SK-N-SH (cell line): Measurements from ENCODE around the gene EPYC. TPM values are rescaled to one million over a fixed set of nuclear protein-coding genes. Genes with fewer than 3 reads are reported as not detected.

Experiments used
- CTCF ChIA-PET: fragments of 300-600, 350-600 bp; formaldehyde crosslinking; extraction: SDS; loops from one replicate; lab custom pipeline; 2021; lab: Yijun Ruan, JAX
- POLR2A ChIA-PET: fragments of 350-600 bp; sonication (Branson Sonifier 250); formaldehyde crosslinking; extraction: SDS; loops from one replicate; lab custom pipeline; 2020; ENCODE audit warnings: antibody characterized with exemption, inconsistent platforms; lab: Yijun Ruan, JAX
- DNase-seq: peaks from one replicate; pipeline ENCODE4 v3.0.0; 2012
- H2AFZ ChIP-seq: fragments of 200-600 bp; sonication (generic); 2 replicates; pipeline ENCODE4 v1.8.1; 2016; ENCODE audit warnings: antibody characterized with exemption, mild to moderate bottlenecking, low read depth
- H3F3A ChIP-seq: fragments of 200-600 bp; sonication (generic); replicated peaks from 2 replicates; pipeline ENCODE3; 2016; ENCODE audit warnings: antibody characterized with exemption, mild to moderate bottlenecking; ENCODE audit not compliant: insufficient read depth
- H3K27ac ChIP-seq, 2 experiments: fragments of 200-500 bp in 1 of 2; fragments of 200-600 bp in 1 of 2; sonication (Bioruptor generic) in 1 of 2; sonication (generic), shearing (Covaris generic) in 1 of 2; 2 replicates each; pipeline versions ENCODE4 v1.5.1 to v1.6.1; 2014 to 2016; ENCODE audit warnings: low read depth in 2 of 2, inconsistent platforms in 1 of 2, low read length in 1 of 2, mild to moderate bottlenecking in 1 of 2, mixed read lengths in 1 of 2
- H3K27me3 ChIP-seq: fragments of 200-600 bp; sonication (generic), shearing (Covaris generic); 2 replicates; pipeline ENCODE4 v1.6.1; 2016; ENCODE audit warnings: mixed run types; ENCODE audit not compliant: insufficient read depth
- H3K36me3 ChIP-seq, 2 experiments: fragments of 200-500 bp in 1 of 2; fragments of 200-600 bp in 1 of 2; sonication (Bioruptor generic) in 1 of 2; sonication (generic) in 1 of 2; replicated peaks in 1 of 2; 2 replicates each; pipeline versions ENCODE3 to v1.5.1; 2014 to 2016; ENCODE audit warnings: low read length in 1 of 2, mild to moderate bottlenecking in 1 of 2; ENCODE audit not compliant: insufficient read depth in 2 of 2, control insufficient read depth in 1 of 2
- H3K4me1 ChIP-seq, 2 experiments: fragments of 200-500 bp in 1 of 2; fragments of 200-600 bp in 1 of 2; sonication (Bioruptor generic) in 1 of 2; sonication (generic), shearing (Covaris generic) in 1 of 2; 2 replicates each; pipeline versions ENCODE4 v1.5.1 to v1.6.1; 2014 to 2016; ENCODE audit warnings: low read depth in 1 of 2, low read length in 1 of 2, mixed run types in 1 of 2; ENCODE audit not compliant: insufficient read depth in 2 of 2, control insufficient read depth in 1 of 2
- H3K4me2 ChIP-seq: fragments of 200-600 bp; sonication (generic), shearing (Covaris generic); 2 replicates; pipeline ENCODE4 v1.6.1; 2017; ENCODE audit warnings: mixed run types
- H3K4me3 ChIP-seq, 2 experiments: fragments of 200-500 bp in 1 of 2; fragments of 200-600 bp in 1 of 2; sonication (Bioruptor generic) in 1 of 2; sonication (generic), shearing (Covaris generic) in 1 of 2; 2 replicates each; pipeline versions ENCODE4 v1.5.1 to v1.8.1; 2014 to 2016; ENCODE audit warnings: low read depth in 2 of 2, inconsistent platforms in 1 of 2, low read length in 1 of 2, mild to moderate bottlenecking in 1 of 2, mixed read lengths in 1 of 2, moderate library complexity in 1 of 2
- H3K79me2 ChIP-seq: fragments of 200-600 bp; sonication (generic); 2 replicates; pipeline ENCODE4 v1.8.1; 2017; ENCODE audit warnings: mild to moderate bottlenecking; ENCODE audit not compliant: insufficient read depth
- H3K9ac ChIP-seq: fragments of 200-600 bp; sonication (generic); 2 replicates; pipeline ENCODE4 v1.6.1; 2017; ENCODE audit warnings: mixed run types
- H3K9me2 ChIP-seq: fragments of 200-600 bp; sonication (generic); 2 replicates; pipeline ENCODE4 v1.6.1; 2017; ENCODE audit warnings: mixed run types
- H3K9me3 ChIP-seq: fragments of 200-600 bp; sonication (generic); 2 replicates; pipeline ENCODE4 v1.6.1; 2017; ENCODE audit warnings: mixed run types, mild to moderate bottlenecking, moderate library complexity
- H4K20me1 ChIP-seq: fragments of 200-600 bp; sonication (generic); 2 replicates; pipeline ENCODE4 v1.6.1; 2017; ENCODE audit warnings: mild to moderate bottlenecking, mixed run types; ENCODE audit not compliant: insufficient read depth
- CTCF ChIP-seq: fragments of 200-600 bp; sonication (generic); IDR thresholded peaks from 2 replicates; pipeline ENCODE4 v1.6.1; 2017; ENCODE audit warnings: antibody characterized with exemption, mild to moderate bottlenecking, moderate library complexity
- ELF1 ChIP-seq: IDR thresholded peaks from 2 replicates; pipeline ENCODE4 v1.4.0; 2012
- EP300 ChIP-seq, 2 experiments: IDR thresholded peaks; 2 replicates each; pipeline versions ENCODE4 v1.4.0 to v1.6.1; 2012; ENCODE audit warnings: borderline replicate concordance in 1 of 2, low read depth in 1 of 2, low read length in 1 of 2
- FOXJ3 ChIP-seq: sonication (generic); formaldehyde crosslinking; IDR thresholded peaks from 2 replicates; pipeline ENCODE4 v1.5.1; 2020; ENCODE audit warnings: mild to moderate bottlenecking, missing genetic modification reagents
- FOXM1 ChIP-seq: IDR thresholded peaks from 2 replicates; pipeline ENCODE4 v1.4.0; 2012; ENCODE audit warnings: low read depth, mild to moderate bottlenecking
- MEF2A ChIP-seq: IDR thresholded peaks from 2 replicates; pipeline ENCODE4 v1.4.0; 2012; ENCODE audit warnings: low read depth, borderline replicate concordance
- RFX5 ChIP-seq: IDR thresholded peaks from 2 replicates; pipeline ENCODE4 v1.6.1; 2012; ENCODE audit warnings: mild to moderate bottlenecking, improper control_type of control experiment, low read length
- RXRA ChIP-seq: IDR thresholded peaks from 2 replicates; pipeline ENCODE4 v1.4.0; 2012; ENCODE audit warnings: low read depth, mild to moderate bottlenecking, borderline replicate concordance
- SMC3 ChIP-seq: IDR thresholded peaks from 2 replicates; pipeline ENCODE4 v1.6.1; 2012; ENCODE audit warnings: low read depth, low read length, improper control_type of control experiment
- TEAD4 ChIP-seq: IDR thresholded peaks from 2 replicates; pipeline ENCODE4 v1.4.0; 2012; ENCODE audit warnings: mild to moderate bottlenecking, borderline replicate concordance; ENCODE audit not compliant: insufficient read depth
- WGBS: methylation state at CpG from one replicate; pipeline ENCODE4 v1.1.6; 2017; ENCODE audit warnings: low lambda C conversion rate; 5-methylcytosine and 5-hydroxymethylcytosine counted together
- polyA plus RNA-seq, 3 experiments: library from polyadenylated mRNA; depleted of rRNA; stranded (reverse); fragments of >200 nt; gene quantifications; 2 replicates each; pipeline ENCODE4 v1.2.3, GENCODE V29; 2012
- TF ChIP-seq, protein P1 (sequence below): fragments of 150-350 bp; IDR thresholded peaks from 2 replicates; pipeline ENCODE4 v1.6.1; 2016; ENCODE audit warnings: mild to moderate bottlenecking, low read depth, low read length
- TF ChIP-seq, protein P2 (sequence below): IDR thresholded peaks from 2 replicates; pipeline ENCODE4 v1.4.0; 2012; ENCODE audit warnings: low read depth, borderline replicate concordance

Gene EPYC
- polyA plus RNA-seq, 1 of the 3 experiments (the other 2 are of a cell fraction), result not detected

DNA sequence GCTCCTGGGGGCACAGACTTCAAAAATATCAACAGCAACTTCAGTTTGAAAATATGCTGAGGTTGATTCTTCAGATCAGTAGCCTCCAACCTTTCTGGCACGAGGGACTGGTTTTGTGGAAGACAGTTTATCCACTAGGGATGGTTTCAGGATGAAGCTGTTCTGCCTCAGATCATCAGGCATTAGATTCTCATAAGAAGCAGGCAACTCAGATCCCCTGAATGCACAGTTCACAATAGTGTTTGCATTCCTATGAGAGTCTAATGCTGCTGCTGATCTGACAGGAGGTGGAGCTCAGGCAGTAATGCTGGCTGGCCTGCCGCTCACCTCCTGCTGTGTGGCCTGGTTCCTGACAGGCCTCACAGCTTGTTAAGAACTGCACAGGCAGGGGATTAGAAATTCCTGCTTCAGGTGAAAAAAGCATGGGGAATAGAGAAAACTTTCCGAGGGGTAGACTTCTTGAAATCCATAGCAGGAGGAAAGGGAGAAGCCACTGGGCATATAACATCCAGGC lies 12.8 kb downstream of the EPYC start:
- TF ChIP-seq, protein P1, sequence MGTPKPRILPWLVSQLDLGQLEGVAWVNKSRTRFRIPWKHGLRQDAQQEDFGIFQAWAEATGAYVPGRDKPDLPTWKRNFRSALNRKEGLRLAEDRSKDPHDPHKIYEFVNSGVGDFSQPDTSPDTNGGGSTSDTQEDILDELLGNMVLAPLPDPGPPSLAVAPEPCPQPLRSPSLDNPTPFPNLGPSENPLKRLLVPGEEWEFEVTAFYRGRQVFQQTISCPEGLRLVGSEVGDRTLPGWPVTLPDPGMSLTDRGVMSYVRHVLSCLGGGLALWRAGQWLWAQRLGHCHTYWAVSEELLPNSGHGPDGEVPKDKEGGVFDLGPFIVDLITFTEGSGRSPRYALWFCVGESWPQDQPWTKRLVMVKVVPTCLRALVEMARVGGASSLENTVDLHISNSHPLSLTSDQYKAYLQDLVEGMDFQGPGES, result no peak
- no peak for TF ChIP-seq CTCF
- TF ChIP-seq, protein P2, sequence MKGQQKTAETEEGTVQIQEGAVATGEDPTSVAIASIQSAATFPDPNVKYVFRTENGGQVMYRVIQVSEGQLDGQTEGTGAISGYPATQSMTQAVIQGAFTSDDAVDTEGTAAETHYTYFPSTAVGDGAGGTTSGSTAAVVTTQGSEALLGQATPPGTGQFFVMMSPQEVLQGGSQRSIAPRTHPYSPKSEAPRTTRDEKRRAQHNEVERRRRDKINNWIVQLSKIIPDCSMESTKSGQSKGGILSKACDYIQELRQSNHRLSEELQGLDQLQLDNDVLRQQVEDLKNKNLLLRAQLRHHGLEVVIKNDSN, result no peak
- TF ChIP-seq ELF1, result no peak
- TF ChIP-seq EP300 (IDR thresholded peaks at IDR 0.05; ENCODE audit: borderline replicate concordance in 1 of 2, low read depth in 1 of 2, low read length in 1 of 2), result no peak
- TF ChIP-seq FOXJ3 (CRISPR knock-in tag), result no peak
- TF ChIP-seq TEAD4, result no peak
- TF ChIP-seq RXRA, result no peak
- TF ChIP-seq RFX5, result no peak
- TF ChIP-seq FOXM1, result no peak
- no peak for TF ChIP-seq MEF2A
- 84% methylated on average over 3 of the region's 3 CpGs for WGBS

GRCh38 chr12:90990611-90991010 lies 14.2 kb downstream of the EPYC start:
- TF ChIP-seq SMC3, result no peak
- TF ChIP-seq FOXJ3 (CRISPR knock-in tag), result no peak
- Histone ChIP-seq H3K27me3 (no peaks in the 10 kb centered on the region), H3K4me2 (no peak overlapping the region), H2AFZ (no peak overlapping the region), H3K27ac (no peak overlapping the region), H3K9ac (no peak overlapping the region), H3K79me2 (no peaks in the 10 kb centered on the region), H3K9me2 (no peaks in the 10 kb centered on the region), H3K4me3 (no peak overlapping the region), H3K9me3 (no peaks in the 10 kb centered on the region), H3K36me3 (no peaks in the 10 kb centered on the region), H3F3A (no peaks in the 10 kb centered on the region), H4K20me1 (no peaks in the 10 kb centered on the region), H3K4me1 (no peaks in the 10 kb centered on the region; a peak in 1 of 4 replicates)
- CTCF ChIA-PET, result interaction anchor here (1.0 kb wide), 1 partner anchor 11 kb away, joined by 4 read pairs; no protein-coding TSS in a partner anchor
- no peak for DNase-seq
- POLR2A ChIA-PET, result no interaction called here
- 69% methylated on average over 3 of the region's 3 CpGs for WGBS

More for the DNA sequence above, 12.8 kb downstream of the EPYC start:
- H2AFZ ChIP-seq, result no peak overlapping the region
- no peaks in the 10 kb centered on the region for H3K9me2 ChIP-seq
- no peak overlapping the region for H3K9ac ChIP-seq
- POLR2A ChIA-PET, result no interaction called here
- H3K27me3 ChIP-seq, result no peaks in the 10 kb centered on the region
- H3K27ac ChIP-seq, result no peak overlapping the region
- H3K4me2 ChIP-seq, result no peak overlapping the region
- no peaks in the 10 kb centered on the region for H4K20me1 ChIP-seq
- DNase-seq, result no peak
- CTCF ChIA-PET, result interaction anchor here (0.7 to 3.0 kb wide), 3 partner anchors 12 to 335 kb away, joined by 3 to 6 read pairs (median 4); no protein-coding TSS in a partner anchor
- no peaks in the 10 kb centered on the region; a peak in 1 of 4 replicates for H3K4me1 ChIP-seq
- H3K79me2 ChIP-seq, result no peaks in the 10 kb centered on the region
- H3K9me3 ChIP-seq, result no peaks in the 10 kb centered on the region
- H3K36me3 ChIP-seq, result no peaks in the 10 kb centered on the region
- no peaks in the 10 kb centered on the region for H3F3A ChIP-seq
- no peak overlapping the region for H3K4me3 ChIP-seq
